Activated T-cell treated with anti-CD3 and anti-CD28 coated beads for 1 hour (primary cell): ENCODE data around the gene TYW1.
A peak's percentile ranks its signal among the peaks of the same experiment; 100 is the strongest.
"Not testable (repeated sequence)": the region's sequence is repeated elsewhere in the genome, so short reads cannot be mapped to it uniquely, and the experiment has no call there.

ENCODE experiments used
- DNase-seq: peaks from one replicate; pipeline ENCODE4 v3.0.0-alpha.2; 2020; ENCODE audit warnings: low read depth

The TYW1 gene

DNA sequence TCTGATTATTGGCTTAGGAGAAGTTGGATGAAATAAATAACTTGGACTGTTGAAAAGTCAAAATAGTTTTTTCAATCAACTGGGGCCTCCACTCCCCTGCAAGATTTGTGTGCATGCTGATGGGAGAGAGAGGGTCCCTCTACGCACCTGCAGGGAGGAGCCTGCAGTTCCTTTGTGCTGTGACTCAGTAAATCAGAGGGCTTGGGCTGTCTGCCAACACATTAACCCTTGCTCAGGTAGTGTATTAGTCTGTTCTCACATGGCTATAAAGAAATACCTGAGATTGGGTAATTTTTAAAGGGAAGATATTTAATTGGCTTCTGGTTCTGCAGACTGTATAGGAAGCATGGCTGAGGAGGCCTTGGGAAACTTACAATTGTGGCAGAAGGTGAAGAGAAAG, 261.1 kb downstream of the TYW1 start:
- not testable (repeated sequence) for DNase-seq

DNA sequence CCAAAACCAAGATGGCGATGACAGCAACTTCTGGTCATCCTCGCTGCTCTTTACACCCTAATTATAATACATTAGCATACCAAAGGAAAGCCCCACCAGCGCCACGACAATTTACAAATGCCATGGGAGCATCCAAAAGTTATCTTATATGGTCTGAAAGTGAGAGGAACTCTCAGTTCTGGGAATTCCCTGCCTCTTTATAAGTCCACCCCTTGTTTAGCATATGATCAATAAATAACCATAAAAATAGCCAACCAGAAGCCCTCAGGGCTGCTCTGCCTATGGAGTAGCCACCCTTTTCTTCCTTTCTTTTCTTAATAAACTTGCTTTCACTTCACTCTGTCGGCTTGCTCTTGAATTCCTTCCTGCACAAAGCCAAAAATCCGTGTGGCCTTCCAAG, 262.7 kb downstream of the TYW1 start:
- not testable (repeated sequence) for DNase-seq

DNA sequence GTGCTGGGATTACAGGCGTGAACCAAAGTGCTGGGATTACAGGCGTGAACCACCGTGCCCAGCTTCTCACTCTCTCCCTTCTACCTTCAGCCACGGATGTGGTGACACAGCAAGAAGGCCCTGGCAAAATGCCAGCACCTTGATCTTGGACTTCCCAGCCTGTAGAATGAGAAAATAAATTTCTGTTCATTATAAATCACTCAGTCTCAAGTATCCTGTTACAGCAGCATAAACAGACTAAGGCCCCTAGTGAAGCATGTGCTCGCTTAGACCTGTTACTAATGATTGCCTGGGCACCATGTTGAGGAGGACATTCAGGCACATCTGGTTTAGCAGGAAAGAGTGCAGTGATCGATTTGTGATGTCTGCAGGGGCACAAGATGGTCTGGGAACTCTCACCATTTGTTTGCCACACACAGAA, 263.5 kb downstream of the TYW1 start:
- peak; percentile 8 for DNase-seq

DNA sequence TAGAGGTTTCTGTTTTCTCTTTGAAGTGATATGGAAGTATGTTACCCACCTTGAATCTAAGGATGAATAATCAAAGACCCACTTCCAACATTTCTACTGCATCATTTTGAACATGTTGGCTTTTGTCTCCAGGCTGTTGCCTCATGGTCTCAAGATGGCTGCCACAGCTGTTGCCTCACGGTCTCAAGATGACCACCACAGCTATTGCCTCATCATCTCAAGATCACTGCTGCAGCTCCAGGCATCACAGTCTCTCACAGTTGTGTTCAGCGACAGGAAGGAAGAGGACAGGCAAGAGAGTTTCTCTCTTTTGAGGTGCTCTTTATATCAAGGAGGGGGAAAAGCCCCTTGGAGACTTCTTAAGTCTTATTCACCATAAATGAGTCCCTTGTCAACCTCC, 267.4 kb downstream of the TYW1 start:
- DNase-seq = not testable (repeated sequence)

DNA sequence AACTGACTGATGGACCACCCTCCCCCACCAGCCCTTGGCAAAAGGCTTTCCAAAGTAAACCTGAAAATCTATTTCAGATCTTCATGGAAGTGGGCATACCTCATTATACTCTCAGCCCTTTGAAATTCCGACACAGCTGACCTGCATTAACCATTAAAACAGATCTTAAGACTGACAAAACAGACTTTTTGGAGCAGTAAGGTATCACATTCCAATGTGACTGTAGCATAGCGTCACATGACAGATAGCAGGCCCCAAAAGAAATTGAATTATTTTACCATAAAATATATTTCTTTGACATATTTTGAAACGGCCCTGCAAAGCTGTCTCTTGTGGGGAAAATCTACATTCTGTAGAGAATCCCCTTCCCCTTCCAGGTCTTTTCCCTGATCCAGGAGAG, 269.4 kb downstream of the TYW1 start:
- not testable (repeated sequence) for DNase-seq

DNA sequence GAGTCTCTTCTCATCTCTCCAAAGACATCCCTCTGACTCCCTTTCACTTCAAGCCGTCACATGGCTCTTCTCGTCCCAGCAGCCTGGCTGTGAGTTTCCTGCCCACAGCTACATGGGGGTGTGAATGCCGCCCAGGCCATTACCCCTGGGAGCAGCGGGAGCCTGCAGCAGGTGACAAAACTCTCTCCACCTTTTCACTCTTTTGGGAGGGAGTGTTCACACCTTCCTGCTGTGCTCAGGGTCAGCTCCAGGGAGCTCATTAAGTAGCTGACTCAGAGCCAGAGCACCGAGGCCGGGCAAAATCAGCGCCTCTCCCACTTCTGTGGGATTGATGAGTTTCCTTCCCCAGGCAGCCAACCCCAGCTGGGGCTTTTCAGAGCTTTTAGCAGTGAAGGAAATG, 271.3 kb downstream of the TYW1 start:
- no peak for DNase-seq

DNA sequence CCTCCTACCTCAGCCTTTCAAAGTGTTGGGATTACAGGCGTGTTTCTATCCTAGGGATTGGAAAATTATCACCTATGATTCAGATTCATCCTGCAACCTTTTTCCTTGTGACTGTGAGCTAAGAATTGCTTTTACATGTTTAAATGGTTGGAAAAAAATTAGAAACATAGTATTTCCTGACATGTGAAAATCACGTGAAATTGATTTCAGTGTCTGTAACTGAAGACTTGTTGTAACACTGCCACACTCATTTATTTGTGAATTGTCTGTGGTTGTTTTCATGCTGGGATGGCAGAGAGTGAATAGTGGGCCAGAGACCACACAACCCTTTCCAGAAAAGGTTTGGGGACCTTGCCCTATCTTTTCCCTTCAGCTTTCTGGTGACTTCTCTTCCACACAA, 273.3 kb downstream of the TYW1 start:
- DNase-seq = not testable (repeated sequence)
